ENCODE measurements around the gene HM13.

DNA sequence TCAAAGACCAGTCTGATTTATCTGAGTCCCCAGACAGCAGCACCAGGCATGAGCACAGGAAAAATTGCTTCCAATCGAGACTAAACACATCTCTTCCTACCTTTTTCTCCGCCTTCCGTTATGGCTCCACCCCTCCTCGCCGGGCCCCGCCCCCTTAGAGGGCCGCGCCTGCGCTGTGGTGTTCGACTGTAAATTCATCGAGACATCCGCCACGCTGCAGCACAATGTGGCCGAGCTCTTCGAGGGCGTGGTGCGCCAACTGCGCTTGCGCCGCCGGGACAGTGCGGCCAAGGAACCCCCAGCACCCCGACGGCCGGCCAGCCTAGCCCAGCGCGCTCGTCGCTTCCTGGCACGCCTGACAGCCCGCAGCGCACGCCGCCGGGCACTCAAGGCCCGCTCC, 30.2 kb upstream of the HM13 start:
- TF ChIP-seq, protein P1, sequence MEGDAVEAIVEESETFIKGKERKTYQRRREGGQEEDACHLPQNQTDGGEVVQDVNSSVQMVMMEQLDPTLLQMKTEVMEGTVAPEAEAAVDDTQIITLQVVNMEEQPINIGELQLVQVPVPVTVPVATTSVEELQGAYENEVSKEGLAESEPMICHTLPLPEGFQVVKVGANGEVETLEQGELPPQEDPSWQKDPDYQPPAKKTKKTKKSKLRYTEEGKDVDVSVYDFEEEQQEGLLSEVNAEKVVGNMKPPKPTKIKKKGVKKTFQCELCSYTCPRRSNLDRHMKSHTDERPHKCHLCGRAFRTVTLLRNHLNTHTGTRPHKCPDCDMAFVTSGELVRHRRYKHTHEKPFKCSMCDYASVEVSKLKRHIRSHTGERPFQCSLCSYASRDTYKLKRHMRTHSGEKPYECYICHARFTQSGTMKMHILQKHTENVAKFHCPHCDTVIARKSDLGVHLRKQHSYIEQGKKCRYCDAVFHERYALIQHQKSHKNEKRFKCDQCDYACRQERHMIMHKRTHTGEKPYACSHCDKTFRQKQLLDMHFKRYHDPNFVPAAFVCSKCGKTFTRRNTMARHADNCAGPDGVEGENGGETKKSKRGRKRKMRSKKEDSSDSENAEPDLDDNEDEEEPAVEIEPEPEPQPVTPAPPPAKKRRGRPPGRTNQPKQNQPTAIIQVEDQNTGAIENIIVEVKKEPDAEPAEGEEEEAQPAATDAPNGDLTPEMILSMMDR (IDR thresholded peaks at IDR 0.05): no peak
- TF ChIP-seq POLR2A (IDR thresholded peaks at IDR 0.05): no peak
